Fibroblast of pulmonary artery (primary cell): ENCODE data around the gene BACH2.
"Not testable (repeated sequence)": the region's sequence is repeated elsewhere in the genome, so short reads cannot be mapped to it uniquely, and the experiment has no call there.

ENCODE experiments used
- DNase-seq: peaks from one replicate; pipeline ENCODE4 v3.0.0-alpha.2; 2010; ENCODE audit warnings: low read depth
- H3K4me3 ChIP-seq: replicated peaks from 2 replicates; pipeline ENCODE4 v1.5.1; 2011; ENCODE audit warnings: low read depth, mild to moderate bottlenecking, control low read depth, low read length, moderate library complexity
- CTCF ChIP-seq: IDR thresholded peaks from 2 replicates; pipeline ENCODE4 v1.5.1; 2011; ENCODE audit warnings: mild to moderate bottlenecking, control low read depth, low read length, inconsistent platforms; ENCODE audit errors: missing control alignments

BACH2 gene

GRCh38 chr6:90168693-90169131, 127.9 kb downstream of the BACH2 start:
- DNase-seq = peak; percentile 23
- no peak overlapping the region for H3K4me3 ChIP-seq
- TF ChIP-seq CTCF = no peak

- TF ChIP-seq CTCF = no peak
- DNase-seq = no peak
- no peak overlapping the region for H3K4me3 ChIP-seq
Observed at GRCh38 chr6:90167514-90168379, 128.9 kb downstream of the BACH2 start.

GRCh38 chr6:90166155-90166924, 130.3 kb downstream of the BACH2 start:
- not testable (repeated sequence) for DNase-seq, H3K4me3 ChIP-seq

DNA sequence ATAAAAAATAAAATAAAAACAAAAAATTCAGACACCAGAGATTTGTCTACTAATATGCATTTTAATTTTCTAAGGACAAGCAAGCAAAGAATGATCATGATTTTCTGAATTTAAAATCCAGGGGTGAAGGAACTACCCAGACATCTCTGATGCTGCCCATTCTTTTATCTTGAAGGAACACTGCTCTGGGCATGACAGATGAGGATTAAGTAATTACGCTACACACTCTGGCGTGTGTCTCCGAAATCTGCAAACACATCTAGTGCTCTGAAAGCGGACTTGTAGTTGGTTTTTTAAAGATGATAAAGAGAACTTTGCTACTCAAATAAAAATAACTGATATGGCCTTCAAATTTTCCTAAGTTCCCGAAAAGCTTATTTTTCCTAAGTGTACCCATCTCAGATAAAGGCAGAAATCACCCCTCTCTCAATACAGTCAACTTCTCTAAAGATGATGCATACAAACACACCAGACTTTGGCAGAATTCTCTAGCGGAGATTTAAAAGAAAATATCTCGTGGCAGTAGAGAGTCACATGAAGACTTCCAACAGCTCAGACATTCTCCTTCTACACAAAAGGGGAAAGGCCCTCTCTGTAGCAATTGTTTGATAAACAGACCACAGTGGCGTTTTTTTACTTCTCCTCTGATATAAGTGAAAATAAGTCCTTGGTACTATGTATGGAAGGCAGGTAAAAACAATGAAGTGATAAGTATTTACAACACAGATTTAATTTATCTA, 133.8 kb downstream of the BACH2 start:
- DNase-seq = no peak

GRCh38 chr6:90160013-90160412, 136.6 kb downstream of the BACH2 start:
- no peak for DNase-seq
- TF ChIP-seq CTCF = no peak
- H3K4me3 ChIP-seq = no peak overlapping the region

More for the DNA sequence above, 133.8 kb downstream of the BACH2 start:
- TF ChIP-seq CTCF = no peak
- H3K4me3 ChIP-seq = no peak overlapping the region

- TF ChIP-seq CTCF = no peak
- DNase-seq = no peak
- no peak overlapping the region for H3K4me3 ChIP-seq
Observed at GRCh38 chr6:90159452-90159851, 137.2 kb downstream of the BACH2 start.

- DNase-seq = no peak
- TF ChIP-seq CTCF = no peak
- no peak overlapping the region for H3K4me3 ChIP-seq
Observed at GRCh38 chr6:90158936-90159335, 137.7 kb downstream of the BACH2 start.
